VCaP (cell line): ENCODE data around the gene COL6A1.

Experiments
- H3K27ac ChIP-seq: fragments of 450-650 bp; 2 replicates; pipeline ENCODE4 v1.5.1; 2017
- CTCF ChIP-seq: fragments of 450-650 bp; conservative IDR thresholded peaks from 2 replicates; pipeline ENCODE4 v1.5.1; 2017; ENCODE audit warnings: mild to moderate bottlenecking, moderate library complexity

The COL6A1 gene

GRCh38 chr21:46000182-46000730, 18.7 kb downstream of the COL6A1 start:
- no peak for TF ChIP-seq CTCF
- H3K27ac ChIP-seq = no peak overlapping the region

GRCh38 chr21:46000731-46001641, 19.4 kb downstream of the COL6A1 start:
- TF ChIP-seq CTCF = no peak

GRCh38 chr21:46001821-46002681, 20.5 kb downstream of the COL6A1 start:
- H3K27ac ChIP-seq = no peak overlapping the region
- TF ChIP-seq CTCF = no peak

More at GRCh38 chr21:46000731-46001641, 19.4 kb downstream of the COL6A1 start:
- H3K27ac ChIP-seq = no peak overlapping the region

GRCh38 chr21:46002841-46003574, 21.4 kb downstream of the COL6A1 start:
- TF ChIP-seq CTCF = no peak
- no peak overlapping the region for H3K27ac ChIP-seq

- TF ChIP-seq CTCF = no peak
- H3K27ac ChIP-seq = no peak overlapping the region
Measured at GRCh38 chr21:46003575-46004007, 22.0 kb downstream of the COL6A1 start.

- H3K27ac ChIP-seq = no peak overlapping the region
- no peak for TF ChIP-seq CTCF
Measured at GRCh38 chr21:46004168-46004861, 22.7 kb downstream of the COL6A1 start.
